WTC11 (cell line): ENCODE data around the gene PEX26. TPM values are rescaled to one million over a fixed set of nuclear protein-coding genes. Genes with fewer than 3 reads are reported as not detected.

Experiments used
- ATAC-seq: fragments of 200-7000 bp; cut with Tn5 transposase; 2 replicates; pipeline ENCODE4 v1.10.0; 2021; ENCODE audit warnings: mild to moderate bottlenecking, moderate library complexity
- CTCF ChIA-PET: fragments of 300-600 bp; sonication (Branson Sonifier 250); formaldehyde crosslinking; loops from one replicate; lab custom pipeline; 2021; ENCODE audit warnings: antibody characterized with exemption; lab: Charles Lee
- POLR2A ChIA-PET: fragments of 350-600 bp; sonication (Branson Sonifier 250); formaldehyde crosslinking; loops from one replicate; lab custom pipeline; 2021; ENCODE audit warnings: antibody characterized with exemption; lab: Charles Lee
- DNase-seq: peaks from one replicate; pipeline ENCODE4 v3.0.0; 2021; ENCODE audit warnings: low spot score
- H3K27ac Mint-ChIP-seq: 2 replicates; pipeline ENCODE4 v1.8.0; 2021; ENCODE audit warnings: mixed read lengths
- H3K27me3 Mint-ChIP-seq: 2 replicates; pipeline ENCODE4 v1.8.0; 2021; ENCODE audit warnings: low read depth, mild to moderate bottlenecking, moderate library complexity, mixed read lengths
- H3K36me3 Mint-ChIP-seq: 2 replicates; pipeline ENCODE4 v1.8.0; 2021; ENCODE audit warnings: mixed read lengths
- H3K4me1 Mint-ChIP-seq: 2 replicates; pipeline ENCODE4 v1.8.0; 2022; ENCODE audit warnings: mixed read lengths
- H3K4me3 Mint-ChIP-seq: 2 replicates; pipeline ENCODE4 v1.8.0; 2021; ENCODE audit warnings: mild to moderate bottlenecking, moderate library complexity, mixed read lengths
- H3K9me3 Mint-ChIP-seq: 2 replicates; pipeline ENCODE4 v1.8.0; 2021; ENCODE audit warnings: mixed read lengths
- ATF1 ChIP-seq: sonication (generic); formaldehyde crosslinking; IDR thresholded peaks from 2 replicates; pipeline ENCODE4 v1.8.1; 2023; ENCODE audit warnings: mild to moderate bottlenecking, moderate library complexity, missing genetic modification reagents
- FOXK1 ChIP-seq: sonication (generic); formaldehyde crosslinking; IDR thresholded peaks from 2 replicates; pipeline ENCODE4 v1.8.0; 2022; ENCODE audit warnings: mild to moderate bottlenecking, moderate library complexity, missing genetic modification reagents
- GRHL2 ChIP-seq: fragments of 250-450 bp; sonication (Bioruptor Pico); IDR thresholded peaks from 2 replicates; pipeline ENCODE4 v1.8.0; 2022; ENCODE audit warnings: mild to moderate bottlenecking, moderate library complexity; ENCODE audit not compliant: insufficient replicate concordance, severe bottlenecking
- IRF1 ChIP-seq: sonication (generic); formaldehyde crosslinking; IDR thresholded peaks from 2 replicates; pipeline ENCODE4 v1.8.0; 2023; ENCODE audit warnings: missing genetic modification reagents
- MAX ChIP-seq: sonication (generic); formaldehyde crosslinking; IDR thresholded peaks from 2 replicates; pipeline ENCODE4 v1.8.0; 2022; ENCODE audit warnings: mild to moderate bottlenecking, missing genetic modification reagents
- MYBL2 ChIP-seq: sonication (generic); formaldehyde crosslinking; IDR thresholded peaks from 2 replicates; pipeline ENCODE4 v1.8.1; 2023; ENCODE audit warnings: mild to moderate bottlenecking, moderate library complexity, missing genetic modification reagents
- NFATC4 ChIP-seq: fragments of 250-450 bp; sonication (Bioruptor Pico); IDR thresholded peaks from 2 replicates; pipeline ENCODE4 v1.9.0; 2021; ENCODE audit warnings: mild to moderate bottlenecking
- NR1H2 ChIP-seq: sonication (generic); formaldehyde crosslinking; IDR thresholded peaks from 2 replicates; pipeline ENCODE4 v1.9.0; 2021; ENCODE audit warnings: mild to moderate bottlenecking, moderate library complexity, missing genetic modification reagents
- NR3C1 ChIP-seq: sonication (generic); formaldehyde crosslinking; conservative IDR thresholded peaks from 2 replicates; pipeline ENCODE4 v1.8.1; 2023; ENCODE audit warnings: low read depth, mild to moderate bottlenecking, missing genetic modification reagents
- OVOL2 ChIP-seq: fragments of 250-450 bp; sonication (Bioruptor Pico); IDR thresholded peaks from 2 replicates; pipeline ENCODE4 v1.9.0; 2021; ENCODE audit warnings: mild to moderate bottlenecking, borderline replicate concordance
- RELA ChIP-seq: sonication (generic); formaldehyde crosslinking; IDR thresholded peaks from 2 replicates; pipeline ENCODE4 v1.8.1; 2022; ENCODE audit warnings: missing genetic modification reagents, mild to moderate bottlenecking, borderline replicate concordance
- SMAD3 ChIP-seq: sonication (generic); formaldehyde crosslinking; IDR thresholded peaks from 2 replicates; pipeline ENCODE4 v1.8.0; 2022; ENCODE audit warnings: missing genetic modification reagents, mild to moderate bottlenecking, borderline replicate concordance
- SP1 ChIP-seq: sonication (generic); formaldehyde crosslinking; conservative IDR thresholded peaks from 2 replicates; pipeline ENCODE4 v1.8.1; 2022; ENCODE audit warnings: missing genetic modification reagents
- TP53 ChIP-seq: sonication (generic); formaldehyde crosslinking; IDR thresholded peaks from 2 replicates; pipeline ENCODE4 v1.8.1; 2023; ENCODE audit warnings: mild to moderate bottlenecking, missing genetic modification reagents
- USF1 ChIP-seq: sonication (generic); formaldehyde crosslinking; IDR thresholded peaks from 2 replicates; pipeline ENCODE4 v1.8.0; 2022; ENCODE audit warnings: mild to moderate bottlenecking, missing genetic modification reagents
- ZBTB21 ChIP-seq: sonication (generic); formaldehyde crosslinking; IDR thresholded peaks from 2 replicates; pipeline ENCODE4 v1.8.1; 2023; ENCODE audit warnings: mild to moderate bottlenecking, missing genetic modification reagents, borderline replicate concordance
- ZNF121 ChIP-seq: sonication (generic); formaldehyde crosslinking; IDR thresholded peaks from 2 replicates; pipeline ENCODE4 v1.8.0; 2023; ENCODE audit warnings: missing genetic modification reagents
- ZNF138 ChIP-seq: sonication (generic); formaldehyde crosslinking; conservative IDR thresholded peaks from 2 replicates; pipeline ENCODE4 v1.8.1; 2022; ENCODE audit warnings: mild to moderate bottlenecking, moderate library complexity, missing genetic modification reagents
- total RNA-seq: library from RNA; stranded (reverse); gene quantifications from 3 replicates; pipeline ENCODE4 v1.2.3, GENCODE V29; 2021
- TF ChIP-seq, protein P1 (sequence below): fragments of 250-450 bp; sonication (Bioruptor Pico); IDR thresholded peaks from 2 replicates; pipeline ENCODE4 v1.8.0; 2021; ENCODE audit warnings: mild to moderate bottlenecking
- TF ChIP-seq, protein P2 (sequence below): sonication (generic); formaldehyde crosslinking; IDR thresholded peaks from 2 replicates; pipeline ENCODE4 v1.8.0; 2023; ENCODE audit warnings: missing genetic modification reagents, mild to moderate bottlenecking, borderline replicate concordance

PEX26 gene
- total RNA-seq, 1 experiment from 2014 or later: 52.3 TPM

GRCh38 chr22:18066181-18066859 is 11.5 kb upstream of the PEX26 start:
- Mint-ChIP-seq H3K4me1 (no peaks in the 10 kb centered on the region), H3K27ac (no peak overlapping the region; the same call in 1 of the 2 replicates), H3K9me3 (no peaks in the 10 kb centered on the region), H3K36me3 (no peaks in the 10 kb centered on the region), H3K4me3 (no peak overlapping the region), H3K27me3 (peaks cover 3% of the 10 kb centered on the region)
- no peak for ATAC-seq
- DNase-seq: no peak
- ChIA-PET CTCF (interaction anchor here (0.6 to 1.9 kb wide), 3 partner anchors 10 to 95 kb away, joined by 3 to 15 read pairs (median 4); partner anchors contain the start of gene USP18), POLR2A (no interaction called here)
- no peak for TF ChIP-seq USF1
- no peak for TF ChIP-seq NR3C1 (CRISPR knock-in tag)
- no peak for TF ChIP-seq TP53 (CRISPR knock-in tag)
- TF ChIP-seq SMAD3 (CRISPR knock-in tag): no peak
- no peak for TF ChIP-seq SP1 (CRISPR knock-in tag)
- TF ChIP-seq GRHL2 (CRISPR knock-in tag): no peak
- TF ChIP-seq OVOL2: no peak
- no peak for TF ChIP-seq RELA (CRISPR knock-in tag)
- TF ChIP-seq NR1H2 (CRISPR knock-in tag): no peak
- no peak for TF ChIP-seq MYBL2 (CRISPR knock-in tag)
- TF ChIP-seq ZNF121 (CRISPR knock-in tag): no peak
- no peak for TF ChIP-seq MAX (CRISPR knock-in tag)
- TF ChIP-seq ATF1 (CRISPR knock-in tag): no peak
- TF ChIP-seq, protein P1, sequence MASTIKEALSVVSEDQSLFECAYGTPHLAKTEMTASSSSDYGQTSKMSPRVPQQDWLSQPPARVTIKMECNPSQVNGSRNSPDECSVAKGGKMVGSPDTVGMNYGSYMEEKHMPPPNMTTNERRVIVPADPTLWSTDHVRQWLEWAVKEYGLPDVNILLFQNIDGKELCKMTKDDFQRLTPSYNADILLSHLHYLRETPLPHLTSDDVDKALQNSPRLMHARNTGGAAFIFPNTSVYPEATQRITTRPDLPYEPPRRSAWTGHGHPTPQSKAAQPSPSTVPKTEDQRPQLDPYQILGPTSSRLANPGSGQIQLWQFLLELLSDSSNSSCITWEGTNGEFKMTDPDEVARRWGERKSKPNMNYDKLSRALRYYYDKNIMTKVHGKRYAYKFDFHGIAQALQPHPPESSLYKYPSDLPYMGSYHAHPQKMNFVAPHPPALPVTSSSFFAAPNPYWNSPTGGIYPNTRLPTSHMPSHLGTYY (CRISPR knock-in tag): no peak
- no peak for TF ChIP-seq IRF1 (CRISPR knock-in tag)
- no peak for TF ChIP-seq NFATC4 (CRISPR knock-in tag)
- no peak for TF ChIP-seq ZNF138 (CRISPR knock-in tag)
- no peak for TF ChIP-seq FOXK1 (CRISPR knock-in tag)

- POLR2A ChIA-PET: no interaction called here
- Mint-ChIP-seq H3K9me3 (no peaks in the 10 kb centered on the region), H3K27ac (no peak overlapping the region), H3K4me1 (no peaks in the 10 kb centered on the region), H3K4me3 (no peak overlapping the region), H3K36me3 (no peaks in the 10 kb centered on the region), H3K27me3 (peaks cover 3% of the 10 kb centered on the region)
- DNase-seq (no peak), ATAC-seq (no peak)
- no peak for TF ChIP-seq GRHL2 (CRISPR knock-in tag)
- TF ChIP-seq ZBTB21 (CRISPR knock-in tag): no peak
- TF ChIP-seq, protein P2, sequence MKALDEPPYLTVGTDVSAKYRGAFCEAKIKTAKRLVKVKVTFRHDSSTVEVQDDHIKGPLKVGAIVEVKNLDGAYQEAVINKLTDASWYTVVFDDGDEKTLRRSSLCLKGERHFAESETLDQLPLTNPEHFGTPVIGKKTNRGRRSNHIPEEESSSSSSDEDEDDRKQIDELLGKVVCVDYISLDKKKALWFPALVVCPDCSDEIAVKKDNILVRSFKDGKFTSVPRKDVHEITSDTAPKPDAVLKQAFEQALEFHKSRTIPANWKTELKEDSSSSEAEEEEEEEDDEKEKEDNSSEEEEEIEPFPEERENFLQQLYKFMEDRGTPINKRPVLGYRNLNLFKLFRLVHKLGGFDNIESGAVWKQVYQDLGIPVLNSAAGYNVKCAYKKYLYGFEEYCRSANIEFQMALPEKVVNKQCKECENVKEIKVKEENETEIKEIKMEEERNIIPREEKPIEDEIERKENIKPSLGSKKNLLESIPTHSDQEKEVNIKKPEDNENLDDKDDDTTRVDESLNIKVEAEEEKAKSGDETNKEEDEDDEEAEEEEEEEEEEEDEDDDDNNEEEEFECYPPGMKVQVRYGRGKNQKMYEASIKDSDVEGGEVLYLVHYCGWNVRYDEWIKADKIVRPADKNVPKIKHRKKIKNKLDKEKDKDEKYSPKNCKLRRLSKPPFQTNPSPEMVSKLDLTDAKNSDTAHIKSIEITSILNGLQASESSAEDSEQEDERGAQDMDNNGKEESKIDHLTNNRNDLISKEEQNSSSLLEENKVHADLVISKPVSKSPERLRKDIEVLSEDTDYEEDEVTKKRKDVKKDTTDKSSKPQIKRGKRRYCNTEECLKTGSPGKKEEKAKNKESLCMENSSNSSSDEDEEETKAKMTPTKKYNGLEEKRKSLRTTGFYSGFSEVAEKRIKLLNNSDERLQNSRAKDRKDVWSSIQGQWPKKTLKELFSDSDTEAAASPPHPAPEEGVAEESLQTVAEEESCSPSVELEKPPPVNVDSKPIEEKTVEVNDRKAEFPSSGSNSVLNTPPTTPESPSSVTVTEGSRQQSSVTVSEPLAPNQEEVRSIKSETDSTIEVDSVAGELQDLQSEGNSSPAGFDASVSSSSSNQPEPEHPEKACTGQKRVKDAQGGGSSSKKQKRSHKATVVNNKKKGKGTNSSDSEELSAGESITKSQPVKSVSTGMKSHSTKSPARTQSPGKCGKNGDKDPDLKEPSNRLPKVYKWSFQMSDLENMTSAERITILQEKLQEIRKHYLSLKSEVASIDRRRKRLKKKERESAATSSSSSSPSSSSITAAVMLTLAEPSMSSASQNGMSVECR: no peak
- CTCF ChIA-PET: no interaction called here
These were observed 10.7 kb upstream of the PEX26 start for GRCh38 chr22:18067121-18067520.
